Inferior parietal cortex (tissue), 1 donor: Measurements from ENCODE around the gene UQCC2.

ENCODE experiments used
- DNase-seq: peaks from one replicate; pipeline ENCODE4 v3.0.0-alpha.2; 2016; ENCODE audit errors: extremely low spot score

Gene UQCC2

DNA sequence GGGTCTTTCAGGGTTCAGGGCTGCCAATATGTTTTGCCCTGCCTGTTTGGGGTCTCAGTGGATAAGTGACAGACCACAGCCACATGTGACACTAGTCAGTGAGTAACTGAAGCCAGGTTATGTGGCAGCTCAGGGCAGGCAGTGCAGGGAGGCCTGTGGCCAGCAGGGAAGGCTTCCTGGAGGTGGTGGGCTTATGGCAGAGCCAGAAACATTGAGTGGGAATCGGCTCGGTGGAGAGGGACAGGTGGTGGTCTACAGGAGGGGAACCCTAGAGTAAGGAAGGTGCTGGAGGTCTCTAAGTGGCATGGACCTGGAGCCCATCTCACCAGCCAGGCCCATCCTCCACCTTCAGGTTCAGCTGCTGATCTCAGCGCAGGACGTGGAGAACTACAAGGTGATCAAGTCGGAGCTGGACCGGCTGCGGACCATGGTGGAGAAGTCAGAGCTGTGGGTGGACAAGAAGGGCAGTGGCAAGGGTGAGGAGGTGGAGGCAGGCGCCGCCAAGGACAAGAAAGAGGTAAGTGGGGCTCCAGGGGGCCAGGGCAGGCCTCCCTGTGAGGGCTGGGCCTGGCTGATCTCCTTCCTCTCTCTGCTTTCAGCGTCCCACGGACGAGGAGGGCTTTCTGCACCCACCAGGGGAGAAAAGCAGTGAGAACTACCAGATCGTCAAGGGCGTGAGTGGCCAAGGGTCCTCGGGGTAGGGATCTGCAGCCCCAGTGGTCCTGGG, 34.9 kb downstream of the UQCC2 start:
- no peak for DNase-seq

- DNase-seq: no peak
These were observed 35.5 kb downstream of the UQCC2 start for GRCh38 chr6:33675968-33676367.

DNA sequence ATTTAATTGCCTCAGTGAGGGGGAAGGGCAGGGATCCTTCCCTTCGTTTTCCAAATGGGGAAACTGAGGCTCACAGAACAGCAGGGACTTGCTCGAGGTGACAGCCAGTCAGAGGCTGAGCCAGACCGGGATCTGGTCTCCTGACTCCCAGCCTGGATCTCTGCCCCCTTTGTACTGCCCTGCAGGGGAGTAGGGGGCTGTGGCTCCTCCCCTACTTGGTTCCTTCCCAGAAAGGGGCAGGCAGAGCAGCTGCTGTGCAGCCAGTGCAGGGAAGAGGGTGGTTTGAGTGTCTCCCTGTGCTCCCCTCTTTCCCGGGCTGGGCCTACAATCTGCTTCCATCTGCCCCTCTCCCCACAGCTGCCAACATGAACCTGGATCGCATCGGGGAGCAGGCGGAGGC, 37.6 kb downstream of the UQCC2 start:
- no peak for DNase-seq

DNA sequence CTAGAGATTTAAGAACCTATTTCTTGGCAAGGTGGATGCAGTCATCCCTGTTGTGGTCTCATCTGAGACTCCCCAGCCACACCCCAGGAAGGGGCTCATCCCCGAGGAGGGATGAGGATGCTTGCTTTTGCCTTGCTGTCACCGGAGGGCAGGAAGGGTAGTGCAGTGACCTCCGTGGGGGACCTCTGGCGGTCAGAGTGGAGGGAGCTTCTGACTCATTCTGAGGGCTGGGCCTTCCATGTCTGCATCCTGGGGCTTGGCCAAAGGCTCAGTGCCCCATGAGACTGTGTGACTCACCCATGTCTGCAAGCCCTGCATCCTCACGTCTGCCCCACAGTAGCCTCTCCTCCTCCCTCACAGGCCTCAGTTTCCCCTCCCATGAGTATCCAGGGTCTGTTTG, 38.7 kb downstream of the UQCC2 start:
- DNase-seq: no peak

DNA sequence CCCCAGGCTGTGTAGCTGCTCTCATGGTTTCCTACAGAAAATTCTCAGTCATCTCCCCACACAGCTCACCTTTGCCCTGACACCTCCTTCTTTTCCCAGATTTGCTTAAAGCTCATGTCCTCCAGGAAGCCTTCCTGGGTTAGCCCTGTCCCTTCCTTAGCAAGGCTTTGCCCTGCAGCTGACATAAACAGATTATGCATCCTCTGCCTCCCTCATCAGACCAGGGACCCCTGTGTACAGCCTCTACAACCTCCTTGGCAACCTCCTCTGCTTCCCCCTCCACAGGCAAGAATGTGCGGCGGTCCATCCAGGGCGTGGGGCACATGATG, 39.8 kb downstream of the UQCC2 start:
- no peak for DNase-seq

- no peak for DNase-seq
These were observed 40.3 kb downstream of the UQCC2 start for GRCh38 chr6:33670971-33671743.

GRCh38 chr6:33670086-33670660, 41.3 kb downstream of the UQCC2 start:
- DNase-seq: no peak

- DNase-seq: no peak
These were observed 42.6 kb downstream of the UQCC2 start for GRCh38 chr6:33668914-33669313.

DNA sequence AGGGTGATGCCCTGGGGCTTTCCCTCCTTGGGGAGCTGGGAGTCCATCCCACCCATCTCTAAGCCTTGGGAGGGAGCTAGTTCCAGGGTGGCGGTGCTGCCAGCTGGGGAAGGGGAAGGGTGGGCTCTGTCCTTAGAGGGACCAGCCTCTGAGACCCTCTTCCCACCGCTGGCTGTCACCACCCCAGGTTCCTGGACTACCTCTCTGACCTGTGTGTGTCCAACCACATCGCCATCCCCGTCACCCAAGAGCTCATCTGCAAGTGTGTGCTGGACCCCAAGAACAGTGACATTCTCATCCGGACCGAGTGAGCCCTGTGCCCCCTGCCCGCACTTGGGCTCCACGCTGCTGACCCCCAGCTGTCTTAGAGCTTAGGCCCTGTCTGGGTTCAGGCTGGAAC, 43.2 kb downstream of the UQCC2 start:
- no peak for DNase-seq

DNA sequence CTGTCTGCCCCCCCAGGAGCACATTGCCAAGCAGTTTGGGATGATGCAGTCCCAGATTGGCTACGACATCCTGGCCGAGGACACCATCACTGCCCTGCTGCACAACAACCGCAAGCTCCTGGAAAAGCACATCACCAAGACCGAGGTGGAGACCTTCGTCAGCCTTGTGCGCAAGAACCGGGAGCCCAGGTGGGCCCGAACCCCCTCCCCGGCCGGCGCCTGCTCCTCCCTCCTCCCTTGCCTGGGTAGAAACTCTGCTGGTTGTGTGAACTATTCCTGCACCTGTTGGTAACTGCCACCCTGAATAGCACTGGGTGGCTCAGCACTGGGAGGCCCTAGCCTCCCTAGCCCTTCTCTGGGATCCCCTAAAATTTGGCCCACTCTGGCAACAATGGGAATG, 43.7 kb downstream of the UQCC2 start:
- DNase-seq: no peak

DNA sequence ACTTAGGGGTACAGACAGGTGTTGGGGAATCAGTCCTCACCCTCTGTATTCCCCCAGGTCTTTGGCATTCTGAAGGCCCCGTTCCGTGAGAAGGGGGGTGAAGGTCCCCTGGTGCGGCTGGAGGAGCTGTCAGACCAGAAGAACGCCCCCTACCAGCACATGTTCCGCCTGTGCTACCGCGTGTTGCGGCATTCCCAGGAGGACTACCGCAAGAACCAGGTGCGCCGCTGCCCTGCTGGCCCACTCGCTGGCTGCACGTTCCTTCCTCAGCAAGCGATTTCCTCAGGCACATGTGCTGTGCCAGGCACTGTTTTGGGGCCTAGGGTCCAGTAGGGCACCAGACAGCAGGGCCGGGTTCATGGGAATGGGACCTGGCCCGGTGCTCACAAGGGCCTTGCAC, 44.4 kb downstream of the UQCC2 start:
- no peak for DNase-seq

DNA sequence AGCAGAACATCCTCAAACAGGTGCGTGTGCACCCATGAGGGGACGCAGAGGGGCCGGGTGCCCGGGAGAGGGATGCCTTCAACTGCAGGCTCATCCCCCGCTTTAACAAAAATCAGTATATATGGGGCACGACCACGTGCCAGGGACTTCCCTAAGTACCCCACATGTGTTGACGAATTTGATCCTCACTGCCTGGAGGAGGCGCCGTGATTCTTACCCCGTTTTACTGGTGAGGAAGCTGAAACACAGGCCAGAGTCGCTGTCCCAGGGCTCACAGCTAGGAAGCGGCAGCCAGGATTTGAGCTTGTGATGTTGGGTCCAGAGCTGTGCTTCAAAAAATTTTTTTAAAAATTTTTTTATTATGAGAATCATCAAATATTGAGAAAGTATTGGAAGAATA, 45.5 kb downstream of the UQCC2 start:
- no peak for DNase-seq

DNA sequence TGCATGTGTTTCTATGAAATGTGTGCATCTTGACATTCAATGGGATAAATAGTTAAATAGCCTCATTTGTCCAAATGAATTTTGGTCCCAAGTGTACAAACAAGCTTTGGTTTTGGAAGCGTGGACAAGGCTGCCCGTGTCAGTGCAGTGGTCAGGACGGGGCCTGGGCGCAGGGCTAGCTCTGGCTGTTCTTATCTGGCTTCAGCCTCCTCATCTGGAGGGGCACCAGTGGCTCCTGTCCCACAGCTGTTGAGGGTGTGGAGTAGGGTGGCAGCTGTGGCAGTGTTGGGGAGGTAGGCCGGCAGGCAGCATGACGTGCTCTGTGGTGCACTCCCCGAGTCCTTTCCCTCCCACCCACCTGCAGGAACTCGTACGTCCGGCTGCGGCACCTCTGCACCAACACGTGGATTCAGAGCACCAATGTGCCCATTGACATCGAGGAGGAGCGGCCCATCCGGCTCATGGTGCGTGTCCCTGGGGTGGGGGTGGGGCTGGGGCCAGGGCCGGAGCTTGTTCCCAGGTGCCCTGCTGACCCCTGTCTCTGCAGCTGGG, 46.9 kb downstream of the UQCC2 start:
- no peak for DNase-seq

GRCh38 chr6:33663727-33664449, 47.6 kb downstream of the UQCC2 start:
- DNase-seq: no peak

GRCh38 chr6:33663028-33663427, 48.5 kb downstream of the UQCC2 start:
- DNase-seq: no peak

- no peak for DNase-seq
These were observed 49.2 kb downstream of the UQCC2 start for GRCh38 chr6:33662318-33662717.

DNA sequence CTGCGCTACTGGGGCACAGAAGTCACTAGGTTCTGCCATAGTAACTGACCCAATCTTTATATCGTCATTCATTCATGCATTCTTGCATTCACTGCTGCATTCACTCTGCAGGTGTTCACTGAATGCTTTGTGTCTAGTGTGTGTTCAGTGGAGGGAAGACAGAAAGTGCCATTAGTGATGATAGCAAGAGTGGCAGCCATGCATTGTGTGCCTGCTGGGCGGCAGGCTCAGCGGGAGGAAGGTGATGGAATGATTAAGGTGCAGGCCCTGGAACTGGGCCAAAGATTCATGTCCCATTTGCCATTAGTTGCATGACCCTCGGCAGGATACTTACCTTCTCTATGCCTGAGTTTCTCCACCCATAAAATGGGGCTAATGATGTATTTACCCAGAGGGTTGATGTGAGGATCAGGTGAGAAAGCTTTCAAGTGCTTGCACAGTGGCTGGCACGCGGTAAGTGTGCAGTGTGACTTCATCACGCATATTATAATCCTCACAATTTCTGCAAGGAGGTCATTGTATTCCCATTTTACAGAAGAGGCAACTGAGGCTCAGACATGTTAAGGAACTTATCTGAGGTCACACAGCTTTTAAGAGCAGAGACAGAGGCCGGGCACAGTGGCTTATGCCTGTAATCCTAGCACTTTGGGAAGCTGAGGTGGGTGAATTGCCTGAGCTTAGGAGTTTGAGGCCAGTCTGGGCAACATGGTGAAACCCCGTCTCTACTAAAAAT, 50.2 kb downstream of the UQCC2 start:
- DNase-seq: no peak

DNA sequence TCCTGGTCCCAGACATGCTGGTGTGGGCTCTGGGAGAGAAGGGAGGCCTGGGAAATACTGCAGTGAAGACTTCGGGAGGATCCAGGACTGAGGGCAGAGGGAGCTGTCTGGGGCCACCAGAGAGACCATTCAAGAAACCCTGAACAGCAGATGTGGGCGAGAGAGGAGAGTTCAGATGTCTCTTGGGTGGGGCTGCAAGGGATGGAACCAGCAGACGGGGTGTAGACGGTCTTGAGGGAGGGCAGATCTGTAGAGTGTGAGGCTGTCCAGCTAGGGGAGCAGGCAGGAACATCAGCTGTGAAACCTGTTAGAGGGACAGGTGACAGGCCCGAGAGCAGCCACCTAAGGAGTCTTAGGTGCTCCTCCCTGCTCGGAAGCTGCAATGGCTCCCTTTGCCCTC, 51.5 kb downstream of the UQCC2 start:
- no peak for DNase-seq

- no peak for DNase-seq
These were observed 52.4 kb downstream of the UQCC2 start for GRCh38 chr6:33658982-33659689.

DNA sequence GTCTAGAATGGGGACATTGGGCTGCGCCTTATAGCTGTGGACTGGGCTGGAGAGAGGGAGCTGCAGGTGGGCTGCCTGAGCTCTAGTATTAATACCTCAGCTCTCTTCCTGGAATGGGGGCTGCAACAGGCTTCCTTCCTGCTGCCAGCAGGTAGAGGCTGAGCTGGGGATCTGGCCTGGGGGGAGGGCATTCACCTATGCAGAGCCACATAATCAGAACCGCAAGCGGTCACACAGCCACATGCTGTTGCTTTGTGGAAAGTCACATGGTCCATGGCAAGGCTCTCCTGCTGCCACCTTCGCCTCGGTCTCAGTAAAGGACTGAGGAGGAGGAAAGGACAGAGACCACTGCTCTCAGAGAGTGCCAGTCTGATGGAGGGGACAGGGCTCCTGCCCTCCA, 54.7 kb downstream of the UQCC2 start:
- DNase-seq: no peak
